Neural progenitor cell (in vitro differentiated cells): ENCODE results near the gene TOGARAM2. TPM values are rescaled to one million over a fixed set of nuclear protein-coding genes. Genes with fewer than 3 reads are reported as not detected.

Experiments
- DNase-seq: peaks from one replicate; pipeline ENCODE4 v3.0.0-alpha.2; 2016; ENCODE audit warnings: low spot score
- H2AFZ ChIP-seq: fragments of 200-600 bp; sonication (generic); replicated peaks from 2 replicates; pipeline ENCODE4 v1.6.1; 2016; ENCODE audit warnings: antibody characterized with exemption
- H3F3A ChIP-seq: fragments of 200-600 bp; sonication (generic); 2 replicates; pipeline ENCODE4 v1.6.1; 2016; ENCODE audit warnings: antibody characterized with exemption, low read depth
- H3K27ac ChIP-seq: fragments of 200-600 bp; sonication (generic); 2 replicates; pipeline ENCODE4 v1.5.1; 2016; ENCODE audit warnings: mild to moderate bottlenecking
- H3K27me3 ChIP-seq: fragments of 200-600 bp; sonication (generic); 2 replicates; pipeline ENCODE4 v1.6.1; 2016; ENCODE audit warnings: mild to moderate bottlenecking, moderate library complexity
- H3K36me3 ChIP-seq: fragments of 200-600 bp; sonication (generic); 2 replicates; pipeline ENCODE4 v1.5.1; 2016
- H3K4me1 ChIP-seq: fragments of 200-600 bp; sonication (generic); 2 replicates; pipeline ENCODE4 v1.6.1; 2016; ENCODE audit warnings: mixed run types
- H3K4me2 ChIP-seq: fragments of 200-600 bp; sonication (generic); 2 replicates; pipeline ENCODE4 v1.6.1; 2016
- H3K4me3 ChIP-seq: fragments of 200-600 bp; sonication (generic); 2 replicates; pipeline ENCODE4 v1.5.1; 2016
- H3K79me2 ChIP-seq: fragments of 200-600 bp; sonication (generic); 2 replicates; pipeline ENCODE4 v1.6.1; 2016; ENCODE audit warnings: low read depth
- H3K9ac ChIP-seq: fragments of 200-600 bp; sonication (generic); 2 replicates; pipeline ENCODE4 v1.6.1; 2016
- H3K9me3 ChIP-seq: fragments of 200-600 bp; sonication (generic); 2 replicates; pipeline ENCODE4 v1.5.1; 2016; ENCODE audit warnings: low read depth
- H4K20me1 ChIP-seq: fragments of 200-600 bp; sonication (generic); 2 replicates; pipeline ENCODE4 v1.6.1; 2016; ENCODE audit warnings: low read depth
- H3K27ac Mint-ChIP-seq: 3 replicates; pipeline ENCODE4 v1.8.0; 2021; ENCODE audit warnings: mixed read lengths
- H3K27me3 Mint-ChIP-seq: 2 replicates; pipeline ENCODE4 v1.8.0; 2022; ENCODE audit warnings: low read depth, mild to moderate bottlenecking, inconsistent platforms, moderate library complexity, mixed read lengths; ENCODE audit not compliant: insufficient read depth
- H3K36me3 Mint-ChIP-seq: 3 replicates; pipeline ENCODE4 v1.8.0; 2021; ENCODE audit warnings: mixed read lengths
- H3K4me1 Mint-ChIP-seq: 3 replicates; pipeline ENCODE4 v1.8.0; 2021; ENCODE audit warnings: mixed read lengths
- H3K4me3 Mint-ChIP-seq: 3 replicates; pipeline ENCODE4 v1.8.0; 2021; ENCODE audit warnings: mild to moderate bottlenecking, moderate library complexity, mixed read lengths
- H3K9me3 Mint-ChIP-seq: 3 replicates; pipeline ENCODE4 v1.8.0; 2020; ENCODE audit warnings: mixed read lengths
- CTCF ChIP-seq: fragments of 200-600 bp; sonication (generic); IDR thresholded peaks from 2 replicates; pipeline ENCODE4 v1.5.1; 2017; ENCODE audit warnings: antibody characterized with exemption, mild to moderate bottlenecking
- EZH2 ChIP-seq: fragments of 200-600 bp; sonication (generic); IDR thresholded peaks from 2 replicates; pipeline ENCODE4 v1.6.1; 2017; ENCODE audit warnings: antibody characterized with exemption, mild to moderate bottlenecking, moderate library complexity
- EZH2phosphoT487 ChIP-seq: fragments of 200-600 bp; sonication (generic); IDR thresholded peaks from 2 replicates; pipeline ENCODE4 v1.6.1; 2017; ENCODE audit warnings: antibody characterized with exemption
- total RNA-seq: library from RNA; depleted of rRNA; stranded (reverse); fragments of >200 nt; gene quantifications from 2 replicates; pipeline ENCODE4 v1.2.3, GENCODE V29; 2015; ENCODE audit warnings: low replicate concordance

TOGARAM2 gene
- total RNA-seq, 1 donor from 2014 or later = 0.04 TPM

- Mint-ChIP-seq H3K27ac (no peak overlapping the region), H3K36me3 (no peaks in the 10 kb centered on the region)
- H3K27ac ChIP-seq = no peak overlapping the region
Measured at GRCh38 chr2:29025711-29026110, 44.6 kb downstream of the TOGARAM2 start.

GRCh38 chr2:29031046-29031445, 49.9 kb downstream of the TOGARAM2 start:
- Mint-ChIP-seq H3K27me3 (peaks cover 6% of the 10 kb centered on the region), H3K27ac (no peak overlapping the region), H3K36me3 (no peaks in the 10 kb centered on the region), H3K9me3 (no peaks in the 10 kb centered on the region), H3K4me3 (no peak overlapping the region), H3K4me1 (peaks cover 14% of the 10 kb centered on the region)
- Histone ChIP-seq H3K79me2 (no peaks in the 10 kb centered on the region), H3K9me3 (no peaks in the 10 kb centered on the region), H3K27ac (no peak overlapping the region), H2AFZ (no peak overlapping the region), H3K4me3 (no peak overlapping the region), H3K36me3 (no peaks in the 10 kb centered on the region), H3K9ac (no peak overlapping the region), H3K4me1 (peaks cover 6% of the 10 kb centered on the region), H3K4me2 (no peak overlapping the region), H3F3A (no peaks in the 10 kb centered on the region), H4K20me1 (no peaks in the 10 kb centered on the region), H3K27me3 (no peaks in the 10 kb centered on the region)
- DNase-seq = no peak
- no peak for TF ChIP-seq EZH2phosphoT487
- no peak for TF ChIP-seq EZH2
- no peak for TF ChIP-seq CTCF

More at GRCh38 chr2:29025711-29026110, 44.6 kb downstream of the TOGARAM2 start:
- H2AFZ ChIP-seq = no peak overlapping the region
- no peak overlapping the region for H3K4me2 ChIP-seq
- peaks cover 12% of the 10 kb centered on the region for H3K27me3 Mint-ChIP-seq
- no peaks in the 10 kb centered on the region for H3K36me3 ChIP-seq
- peaks cover 36% of the 10 kb centered on the region for H3K4me1 Mint-ChIP-seq
- no peaks in the 10 kb centered on the region for H3K79me2 ChIP-seq
- no peaks in the 10 kb centered on the region for H3K9me3 ChIP-seq
- H4K20me1 ChIP-seq = no peaks in the 10 kb centered on the region
- no peak overlapping the region for H3K4me3 ChIP-seq
- no peak for DNase-seq
- H3K4me3 Mint-ChIP-seq = no peak overlapping the region
- no peaks in the 10 kb centered on the region for H3K9me3 Mint-ChIP-seq
- H3K27me3 ChIP-seq = no peaks in the 10 kb centered on the region
- no peak overlapping the region for H3K9ac ChIP-seq
- TF ChIP-seq CTCF (no peak), EZH2phosphoT487 (no peak), EZH2 (no peak)
- H3F3A ChIP-seq = peaks cover 4% of the 10 kb centered on the region
- H3K4me1 ChIP-seq = peaks cover 11% of the 10 kb centered on the region

GRCh38 chr2:29032189-29032588, 51.1 kb downstream of the TOGARAM2 start:
- Mint-ChIP-seq H3K4me1 (peaks cover 14% of the 10 kb centered on the region), H3K27ac (no peak overlapping the region), H3K27me3 (peaks cover 6% of the 10 kb centered on the region), H3K36me3 (no peaks in the 10 kb centered on the region), H3K9me3 (peaks cover 3% of the 10 kb centered on the region), H3K4me3 (no peak overlapping the region)
- Histone ChIP-seq H3K79me2 (no peaks in the 10 kb centered on the region), H2AFZ (no peak overlapping the region), H3K27ac (no peak overlapping the region), H3K9ac (no peak overlapping the region), H3K9me3 (no peaks in the 10 kb centered on the region), H4K20me1 (no peaks in the 10 kb centered on the region), H3K4me1 (peaks cover 6% of the 10 kb centered on the region), H3K27me3 (no peaks in the 10 kb centered on the region), H3K36me3 (no peaks in the 10 kb centered on the region), H3K4me2 (no peak overlapping the region), H3F3A (no peaks in the 10 kb centered on the region), H3K4me3 (no peak overlapping the region)
- TF ChIP-seq CTCF (no peak), EZH2 (no peak), EZH2phosphoT487 (no peak)
- no peak for DNase-seq
